Gastroesophageal sphincter (tissue), 4 donors: ENCODE measurements around the gene CLIC4. TPM values are rescaled to one million over a fixed set of nuclear protein-coding genes. Genes with fewer than 3 reads are reported as not detected.

Source experiments
- ATAC-seq: fragments of 150-250 bp; one replicate; pipeline ENCODE4 v1.9.1; 2016; ENCODE audit warnings: mild to moderate bottlenecking, moderate library complexity
- H3K27ac ChIP-seq, 4 donors: fragments of 200-600 bp; sonication (generic) in 3 of 4; 1 replicate in 3 of 4; 2 replicates in 1 of 4; pipeline ENCODE4 v1.5.1; 2016 to 2019
- H3K27me3 ChIP-seq: fragments of 200-600 bp; sonication (generic); one replicate; pipeline ENCODE4 v1.5.1; 2019
- H3K36me3 ChIP-seq, 2 donors: fragments of 200-600 bp; sonication (generic); one replicate each; pipeline ENCODE4 v1.5.1; 2019; ENCODE audit warnings: control low read depth in 1 of 2
- H3K4me1 ChIP-seq, 3 donors: fragments of 200-600 bp; sonication (generic); 1 replicate in 2 of 3; 2 replicates in 1 of 3; pipeline ENCODE4 v1.5.1; 2016 to 2019; ENCODE audit warnings: control low read depth in 2 of 3
- H3K4me3 ChIP-seq, 2 donors: fragments of 200-600 bp; sonication (generic); one replicate each; pipeline ENCODE4 v1.5.1; 2019; ENCODE audit warnings: mild to moderate bottlenecking in 1 of 2, moderate library complexity in 1 of 2
- H3K9me3 ChIP-seq, 3 donors: fragments of 200-600 bp; sonication (generic); one replicate each; pipeline ENCODE4 v1.5.1; 2017 to 2019; ENCODE audit warnings: control low read depth in 2 of 3
- EP300 ChIP-seq: sonication (generic); formaldehyde crosslinking; IDR thresholded peaks from one replicate; pipeline ENCODE4 v1.6.1; 2017; ENCODE audit warnings: antibody characterized with exemption, mild to moderate bottlenecking
- POLR2A ChIP-seq, 2 donors: fragments of 450-650 bp; IDR thresholded peaks; one replicate each; pipeline ENCODE4 v1.6.1; 2017; ENCODE audit warnings: antibody characterized with exemption in 2 of 2, mild to moderate bottlenecking in 2 of 2, moderate library complexity in 1 of 2
- POLR2AphosphoS5 ChIP-seq: sonication (generic); formaldehyde crosslinking; IDR thresholded peaks from one replicate; pipeline ENCODE4 v1.6.1; 2017; ENCODE audit warnings: antibody characterized with exemption
- WGBS, 2 donors: methylation state at CpG; one replicate each; pipeline ENCODE4 v1.1.5; 2018; ENCODE audit warnings: low coverage in 1 of 2; 5-methylcytosine and 5-hydroxymethylcytosine counted together
- total RNA-seq, 4 donors: library from RNA; depleted of rRNA; stranded (reverse); fragments of >200 nt; gene quantifications; one replicate each; pipeline ENCODE4 v1.1.0, GENCODE V29; 2016
- TF ChIP-seq, protein P1 (sequence below), 4 experiments: fragments of 200-600 bp in 2 of 4; fragments of 450-650 bp in 2 of 4; sonication (generic) in 1 of 4; IDR thresholded peaks; one replicate each; pipeline ENCODE4 v1.5.1; 2017 to 2019; ENCODE audit warnings: antibody characterized with exemption in 4 of 4, mild to moderate bottlenecking in 2 of 4, moderate library complexity in 2 of 4

Gene CLIC4
- total RNA-seq, 4 donors from 2014 or later = 553 to 721 (median 692) TPM

DNA sequence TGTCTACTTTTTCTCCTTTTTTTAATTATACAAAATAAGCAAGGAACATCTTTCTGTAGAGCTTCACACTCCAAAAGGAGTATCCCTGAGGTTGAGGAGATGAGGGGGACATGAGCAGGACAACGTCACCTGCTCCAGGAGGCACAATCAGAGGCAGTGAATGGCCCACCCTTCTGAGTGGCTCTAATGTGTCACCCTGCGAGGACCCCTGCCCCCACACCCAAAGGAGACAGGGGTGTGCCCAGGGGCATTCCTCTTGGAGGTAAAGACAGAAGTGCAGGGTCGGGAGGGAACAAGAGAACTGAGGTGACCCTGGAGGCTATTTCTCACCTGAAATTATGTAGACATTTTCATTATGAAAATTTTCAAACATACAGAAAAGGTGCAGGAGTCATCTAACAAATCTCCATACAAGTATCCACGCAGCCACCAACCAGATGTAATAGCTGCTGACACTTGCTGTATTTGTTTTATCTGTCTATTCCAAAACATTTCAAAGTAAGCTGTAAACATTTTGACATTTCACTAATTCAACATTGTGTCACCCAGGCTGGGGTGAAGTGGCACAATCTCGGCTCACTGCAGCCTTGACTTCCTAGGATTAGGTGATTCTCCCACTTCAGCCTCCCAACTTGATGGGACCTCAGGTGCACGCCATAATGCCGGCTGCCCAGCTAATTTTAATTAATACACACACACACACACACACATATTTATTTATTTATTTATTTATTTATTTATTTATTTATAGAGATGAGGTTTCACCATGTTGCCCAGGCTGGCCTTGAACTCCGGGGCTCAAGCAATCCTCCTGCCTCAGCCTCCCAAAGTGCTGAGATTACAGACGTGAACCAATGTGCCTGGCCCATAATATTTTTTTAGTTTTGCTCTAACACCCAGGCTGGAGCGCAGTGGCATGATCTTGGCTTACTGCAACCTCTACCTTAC lies 114.1 kb downstream of the CLIC4 start:
- TF ChIP-seq, protein P1, sequence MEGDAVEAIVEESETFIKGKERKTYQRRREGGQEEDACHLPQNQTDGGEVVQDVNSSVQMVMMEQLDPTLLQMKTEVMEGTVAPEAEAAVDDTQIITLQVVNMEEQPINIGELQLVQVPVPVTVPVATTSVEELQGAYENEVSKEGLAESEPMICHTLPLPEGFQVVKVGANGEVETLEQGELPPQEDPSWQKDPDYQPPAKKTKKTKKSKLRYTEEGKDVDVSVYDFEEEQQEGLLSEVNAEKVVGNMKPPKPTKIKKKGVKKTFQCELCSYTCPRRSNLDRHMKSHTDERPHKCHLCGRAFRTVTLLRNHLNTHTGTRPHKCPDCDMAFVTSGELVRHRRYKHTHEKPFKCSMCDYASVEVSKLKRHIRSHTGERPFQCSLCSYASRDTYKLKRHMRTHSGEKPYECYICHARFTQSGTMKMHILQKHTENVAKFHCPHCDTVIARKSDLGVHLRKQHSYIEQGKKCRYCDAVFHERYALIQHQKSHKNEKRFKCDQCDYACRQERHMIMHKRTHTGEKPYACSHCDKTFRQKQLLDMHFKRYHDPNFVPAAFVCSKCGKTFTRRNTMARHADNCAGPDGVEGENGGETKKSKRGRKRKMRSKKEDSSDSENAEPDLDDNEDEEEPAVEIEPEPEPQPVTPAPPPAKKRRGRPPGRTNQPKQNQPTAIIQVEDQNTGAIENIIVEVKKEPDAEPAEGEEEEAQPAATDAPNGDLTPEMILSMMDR (IDR thresholded peaks at IDR 0.05) = no peak
- TF ChIP-seq EP300 = no peak
- TF ChIP-seq POLR2A (IDR thresholded peaks at IDR 0.05) = no peak
- no peak overlapping the region for H3K27ac ChIP-seq
- no peak for ATAC-seq
- no peaks in the 10 kb centered on the region for H3K36me3 ChIP-seq
- peaks cover 68% of the 10 kb centered on the region for H3K27me3 ChIP-seq
- no peaks in the 10 kb centered on the region for H3K4me1 ChIP-seq
- H3K4me3 ChIP-seq = no peak overlapping the region
- H3K9me3 ChIP-seq = no peaks in the 10 kb centered on the region
- WGBS, 2 donors = 73 to 75% methylated on average over 9 of the region's 10 CpGs

DNA sequence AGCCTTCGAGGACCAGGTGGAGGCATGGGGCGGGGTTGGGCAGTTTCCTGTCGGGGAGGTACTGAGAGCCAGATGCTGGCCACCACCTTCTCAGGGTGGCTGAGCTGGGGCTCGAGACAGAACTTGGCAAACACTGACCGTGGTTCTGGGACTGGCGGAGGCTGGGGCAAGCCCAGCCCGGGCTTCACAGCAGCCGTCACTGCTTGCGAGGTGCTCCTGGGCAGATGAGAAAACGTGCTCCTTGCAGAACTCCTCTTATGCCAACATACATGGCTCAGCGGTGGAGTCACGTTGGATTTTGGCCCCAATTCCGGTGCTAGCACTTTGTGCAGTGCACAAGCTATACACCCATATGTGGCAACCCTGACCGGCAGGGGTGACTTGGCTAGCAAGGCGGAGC lies 115.6 kb downstream of the CLIC4 start:
- peaks cover 76% of the 10 kb centered on the region for H3K27me3 ChIP-seq
- H3K4me1 ChIP-seq = no peaks in the 10 kb centered on the region
- no peak overlapping the region for H3K4me3 ChIP-seq
- WGBS, 2 donors = 100% methylated on average over 1 of the region's 15 CpGs; no CpG with 5 or more reads in 1 of the 2 donors
- no peak for ATAC-seq
- no peak for TF ChIP-seq EP300
- no peak for TF ChIP-seq POLR2AphosphoS5
- no peak for TF ChIP-seq POLR2A (IDR thresholded peaks at IDR 0.05)
- H3K36me3 ChIP-seq = no peaks in the 10 kb centered on the region
- H3K27ac ChIP-seq = no peak overlapping the region
- H3K9me3 ChIP-seq = no peaks in the 10 kb centered on the region

DNA sequence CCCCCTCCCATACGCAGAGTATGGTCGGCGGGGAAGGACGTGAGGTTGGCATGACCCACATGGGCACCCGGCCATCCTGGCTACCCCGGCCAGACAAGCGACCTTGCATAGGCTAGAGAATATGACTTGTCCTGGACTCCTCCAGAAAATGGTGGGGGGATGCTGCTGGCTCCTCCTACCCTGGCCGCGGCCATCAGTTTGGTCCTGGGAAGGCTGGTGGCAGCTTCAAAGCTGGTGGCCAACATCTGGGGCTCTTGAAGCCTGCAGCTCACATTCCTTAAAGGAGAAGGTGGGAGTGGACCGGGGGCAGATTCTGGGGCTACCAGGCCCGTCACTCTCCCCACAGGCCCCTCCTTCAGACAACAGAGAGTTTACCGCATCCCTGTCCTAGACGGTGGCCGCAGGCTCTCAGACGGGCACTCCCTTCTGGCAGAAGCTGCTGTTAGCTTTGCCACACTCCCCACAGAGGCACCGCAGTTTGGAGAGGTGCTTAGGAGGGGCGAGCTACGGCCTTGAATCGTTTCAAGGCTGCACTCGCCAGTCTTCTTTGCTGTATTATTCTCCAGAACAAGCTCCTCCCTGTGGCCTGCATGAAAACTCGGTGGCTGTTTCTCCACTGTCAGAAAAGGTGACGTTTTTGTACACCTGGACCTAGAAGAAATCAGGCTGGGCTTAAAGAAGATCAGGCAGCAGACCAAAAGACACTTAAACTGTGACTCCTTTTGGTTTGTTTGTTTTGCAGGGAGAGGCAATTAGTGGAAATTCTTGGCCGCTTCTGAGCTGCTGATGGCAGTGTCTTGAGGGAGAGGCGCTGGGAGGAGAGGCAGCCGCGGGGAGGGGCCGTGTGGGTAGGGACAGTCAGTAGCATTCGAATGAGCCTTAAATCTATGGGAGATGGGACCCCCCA lies 116.8 kb downstream of the CLIC4 start:
- no peak for TF ChIP-seq EP300
- TF ChIP-seq, protein P1 (IDR thresholded peaks at IDR 0.05) = no peak
- no peak for TF ChIP-seq POLR2AphosphoS5
- no peak for TF ChIP-seq POLR2A (IDR thresholded peaks at IDR 0.05)
- Histone ChIP-seq H3K27ac (no peak overlapping the region), H3K9me3 (no peaks in the 10 kb centered on the region), H3K36me3 (no peaks in the 10 kb centered on the region), H3K27me3 (peaks cover 82% of the 10 kb centered on the region), H3K4me1 (no peaks in the 10 kb centered on the region), H3K4me3 (no peak overlapping the region)
- ATAC-seq = no peak
- 36 to 59% methylated on average over 10 to 11 of the region's 28 CpGs for WGBS, 2 donors

DNA sequence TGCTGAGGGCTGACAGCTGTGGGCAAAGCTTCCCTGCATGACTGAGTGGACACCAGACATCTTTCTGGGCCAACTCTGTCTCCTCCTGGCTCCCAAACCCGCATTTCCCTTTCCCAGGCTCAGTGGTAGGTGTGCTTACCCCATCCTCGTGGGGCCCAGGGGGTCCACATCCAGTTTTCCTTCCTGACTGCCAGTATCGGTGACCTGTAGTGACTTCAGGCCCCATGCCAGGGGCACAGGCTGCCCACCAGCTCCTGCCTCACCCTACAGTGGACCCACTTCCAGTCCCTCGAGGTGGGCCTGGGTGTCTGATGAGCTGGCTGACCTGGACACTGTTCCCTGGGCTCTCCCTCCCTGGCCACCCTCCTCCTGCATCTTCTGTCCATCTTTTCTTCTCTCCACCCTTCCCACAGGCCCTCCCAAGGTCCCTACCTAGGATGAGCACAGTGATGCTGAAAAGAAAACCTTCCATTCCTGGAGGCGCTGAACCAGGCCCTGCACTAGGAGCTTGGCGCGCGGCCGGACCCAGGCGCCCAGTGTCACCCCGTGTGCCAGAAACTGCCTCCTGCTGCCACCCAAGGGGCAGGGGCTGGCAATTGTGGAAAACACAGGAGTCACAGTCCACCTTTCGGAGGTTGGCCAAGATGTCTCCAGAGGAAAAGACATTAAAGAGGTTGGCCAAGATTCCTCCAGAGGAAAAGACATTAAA lies 117.7 kb downstream of the CLIC4 start:
- H3K9me3 ChIP-seq = no peaks in the 10 kb centered on the region
- ATAC-seq = no peak
- TF ChIP-seq POLR2AphosphoS5 (no peak), EP300 (no peak), POLR2A (IDR thresholded peaks at IDR 0.05) (no peak)
- TF ChIP-seq, protein P1 (IDR thresholded peaks at IDR 0.05) = no peak
- H3K4me3 ChIP-seq = no peak overlapping the region
- peaks cover 85% of the 10 kb centered on the region for H3K27me3 ChIP-seq
- H3K36me3 ChIP-seq = no peaks in the 10 kb centered on the region
- H3K4me1 ChIP-seq = no peaks in the 10 kb centered on the region
- H3K27ac ChIP-seq = no peak overlapping the region
- WGBS, 2 donors = 87 to 100% methylated on average over 1 to 5 of the region's 12 CpGs

DNA sequence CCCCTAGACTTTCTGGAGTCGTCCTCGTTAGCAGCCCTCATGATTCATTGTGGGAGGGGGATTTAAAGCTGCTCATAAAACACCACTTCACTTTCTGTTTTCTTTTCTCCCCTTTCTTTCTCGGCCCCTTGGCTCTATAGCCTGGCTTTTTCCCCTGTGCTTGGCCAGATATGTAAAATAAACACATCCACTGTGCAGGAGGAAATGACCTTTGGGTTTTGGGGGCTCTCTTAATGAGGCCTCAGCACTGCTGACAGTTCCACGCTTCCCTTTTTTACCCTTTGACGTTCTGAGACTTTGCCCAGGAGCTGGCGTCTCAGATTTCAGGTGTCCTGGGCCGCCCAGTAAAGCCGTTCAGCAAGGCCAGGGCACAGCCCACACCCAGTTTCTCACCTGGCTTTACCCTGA lies 119.1 kb downstream of the CLIC4 start:
- no peak for ATAC-seq
- no peak overlapping the region for H3K27ac ChIP-seq
- peaks cover 86% of the 10 kb centered on the region for H3K27me3 ChIP-seq
- H3K9me3 ChIP-seq = no peaks in the 10 kb centered on the region
- WGBS, 2 donors = 36% methylated on average over 5 of the region's 8 CpGs; no CpG with 5 or more reads in 1 of the 2 donors
- TF ChIP-seq POLR2A (IDR thresholded peaks at IDR 0.05) (no peak), EP300 (no peak), POLR2AphosphoS5 (no peak)
- TF ChIP-seq, protein P1 (IDR thresholded peaks at IDR 0.05) = no peak
- H3K4me3 ChIP-seq = no peak overlapping the region
- no peaks in the 10 kb centered on the region for H3K36me3 ChIP-seq
- no peaks in the 10 kb centered on the region for H3K4me1 ChIP-seq
